Measurements from ENCODE around the gene OLIG2. TPM values are rescaled to one million over a fixed set of nuclear protein-coding genes. Genes with fewer than 3 reads are reported as not detected.

OLIG2 gene
- total and polyA plus RNA-seq, 7 experiments from 2014 or later, result not detected

GRCh38 chr21:33026443-33026858 lies 716 bp downstream of the OLIG2 start:
- peaks cover 0 to 5% (median 0%) of the 10 kb centered on the region in 11 donors for H3K9me3 Mint-ChIP-seq
- H3K4me1 Mint-ChIP-seq, result peaks cover 24 to 67% (median 54%) of the 10 kb centered on the region in 7 donors
- Histone ChIP-seq H3K4me3 (ENCODE audit: low read length) (no peak overlapping the region), H3K27me3 (ENCODE audit: control insufficient read depth in 2 of 2, insufficient read depth in 2 of 2, low read length in 2 of 2) (peaks cover 24 to 44% of the 10 kb centered on the region in 2 donors), H3K9me3 (ENCODE audit: control insufficient read depth in 2 of 3, low read length in 3 of 3) (no peaks in the 10 kb centered on the region), H3K36me3 (ENCODE audit: control insufficient read depth in 2 of 3, insufficient read depth in 3 of 3, low read length in 3 of 3) (no peaks in the 10 kb centered on the region), H3K4me1 (ENCODE audit: control insufficient read depth in 2 of 2, insufficient read depth in 2 of 2, low read length in 2 of 2) (peaks cover 12 to 48% of the 10 kb centered on the region in 2 donors), H3K27ac (ENCODE audit: low read depth, low read length) (no peak overlapping the region)
- peak overlapping the region in 2 of 9 donors; percentile 28 to 84 for H3K27ac Mint-ChIP-seq
- H3K27me3 Mint-ChIP-seq, result peaks cover 65 to 85% (median 79%) of the 10 kb centered on the region in 5 donors
- POLR2A ChIA-PET, result no interaction called here
- intact Hi-C loops (cut with micrococcal nuclease), result loop anchor here in 1 of 2 donors (10.0 kb wide), 1 partner anchor 98 kb away; no protein-coding TSS in a partner anchor
- CTCF ChIA-PET, result no interaction called here
- DNase-seq, result no peak
- peak overlapping the region in 9 of 10 donors; percentile 43 to 76 (median 63) for H3K4me3 Mint-ChIP-seq
- no peak for ATAC-seq
- peaks cover 0 to 6% (median 0%) of the 10 kb centered on the region in 5 donors for H3K36me3 Mint-ChIP-seq

GRCh38 chr21:33026878-33027400 lies 1.2 kb downstream of the OLIG2 start:
- ChIA-PET CTCF (no interaction called here), POLR2A (no interaction called here)
- DNase-seq (no peak), ATAC-seq (no peak)
- Histone ChIP-seq H3K27ac (ENCODE audit: low read depth, low read length) (no peak overlapping the region), H3K36me3 (ENCODE audit: control insufficient read depth in 2 of 3, insufficient read depth in 3 of 3, low read length in 3 of 3) (no peaks in the 10 kb centered on the region), H3K27me3 (ENCODE audit: control insufficient read depth in 2 of 2, insufficient read depth in 2 of 2, low read length in 2 of 2) (peaks cover 20 to 43% of the 10 kb centered on the region in 2 donors), H3K4me3 (ENCODE audit: low read length) (no peak overlapping the region), H3K4me1 (ENCODE audit: control insufficient read depth in 2 of 2, insufficient read depth in 2 of 2, low read length in 2 of 2) (peaks cover 12 to 48% of the 10 kb centered on the region in 2 donors), H3K9me3 (ENCODE audit: control insufficient read depth in 2 of 3, low read length in 3 of 3) (no peaks in the 10 kb centered on the region)
- Mint-ChIP-seq H3K4me1 (peaks cover 24 to 62% (median 50%) of the 10 kb centered on the region in 7 donors), H3K4me3 (peak overlapping the region in 8 of 10 donors; percentile 41 to 76 (median 59)), H3K27ac (peak overlapping the region in 2 of 9 donors; percentile 28 to 84), H3K27me3 (peaks cover 65 to 84% (median 79%) of the 10 kb centered on the region in 5 donors), H3K9me3 (peaks cover 0 to 5% (median 0%) of the 10 kb centered on the region in 11 donors), H3K36me3 (peaks cover 0 to 6% (median 0%) of the 10 kb centered on the region in 5 donors)
- intact Hi-C loops (cut with micrococcal nuclease), result loop anchor here in 1 of 2 donors (10.0 kb wide), 1 partner anchor 98 kb away; no protein-coding TSS in a partner anchor

GRCh38 chr21:33027401-33028286 lies 1.9 kb downstream of the OLIG2 start:
- H3K27me3 ChIP-seq (ENCODE audit: control insufficient read depth in 2 of 2, insufficient read depth in 2 of 2, low read length in 2 of 2), result peaks cover 20 to 45% of the 10 kb centered on the region in 2 donors
- H3K4me1 ChIP-seq (ENCODE audit: control insufficient read depth in 2 of 2, insufficient read depth in 2 of 2, low read length in 2 of 2), result peaks cover 12 to 48% of the 10 kb centered on the region in 2 donors
- peak; percentile 30 for ATAC-seq
- Mint-ChIP-seq H3K9me3 (peaks cover 0 to 5% (median 0%) of the 10 kb centered on the region in 11 donors), H3K27ac (no peak overlapping the region), H3K4me3 (peak overlapping the region in 4 of 10 donors; percentile 70 to 87 (median 79)), H3K36me3 (peaks cover 0 to 6% (median 0%) of the 10 kb centered on the region in 5 donors), H3K4me1 (peaks cover 21 to 55% (median 43%) of the 10 kb centered on the region in 7 donors), H3K27me3 (peaks cover 65 to 84% (median 79%) of the 10 kb centered on the region in 5 donors)
- CTCF ChIA-PET, result no interaction called here
- no peak overlapping the region for H3K27ac ChIP-seq (ENCODE audit: low read depth, low read length)
- no peaks in the 10 kb centered on the region for H3K9me3 ChIP-seq (ENCODE audit: control insufficient read depth in 2 of 3, low read length in 3 of 3)
- DNase-seq, result no peak
- H3K4me3 ChIP-seq (ENCODE audit: low read length), result no peak overlapping the region
- POLR2A ChIA-PET, result no interaction called here
- intact Hi-C loops (cut with micrococcal nuclease), result loop anchor here in 1 of 2 donors (10.0 kb wide), 1 partner anchor 97 kb away; no protein-coding TSS in a partner anchor
- no peaks in the 10 kb centered on the region for H3K36me3 ChIP-seq (ENCODE audit: control insufficient read depth in 2 of 3, insufficient read depth in 3 of 3, low read length in 3 of 3)

GRCh38 chr21:33028287-33028670 lies 2.5 kb downstream of the OLIG2 start:
- intact Hi-C loops (cut with micrococcal nuclease), result loop anchor here in 1 of 2 donors (10.0 kb wide), 1 partner anchor 97 kb away; no protein-coding TSS in a partner anchor

GRCh38 chr21:33028773-33029384 lies 3.1 kb downstream of the OLIG2 start:
- peak overlapping the region; percentile 30 for H3K4me3 ChIP-seq (ENCODE audit: low read length)
- H3K4me1 ChIP-seq (ENCODE audit: control insufficient read depth in 2 of 2, insufficient read depth in 2 of 2, low read length in 2 of 2), result peaks cover 12 to 44% of the 10 kb centered on the region in 2 donors
- peak overlapping the region; percentile 34 to 87 (median 75) for H3K4me3 Mint-ChIP-seq
- peaks cover 0 to 6% (median 0%) of the 10 kb centered on the region in 5 donors for H3K36me3 Mint-ChIP-seq
- intact Hi-C loops (cut with micrococcal nuclease), result loop anchor here in 1 of 2 donors (10.0 kb wide), 1 partner anchor 96 kb away; no protein-coding TSS in a partner anchor
- H3K27me3 ChIP-seq (ENCODE audit: control insufficient read depth in 2 of 2, insufficient read depth in 2 of 2, low read length in 2 of 2), result peaks cover 20 to 45% of the 10 kb centered on the region in 2 donors
- peak; percentile 56 for ATAC-seq
- H3K9me3 Mint-ChIP-seq, result peaks cover 0 to 5% (median 0%) of the 10 kb centered on the region in 11 donors
- no peaks in the 10 kb centered on the region for H3K36me3 ChIP-seq (ENCODE audit: control insufficient read depth in 2 of 3, insufficient read depth in 3 of 3, low read length in 3 of 3)
- POLR2A ChIA-PET, result no interaction called here
- H3K27ac ChIP-seq (ENCODE audit: low read depth, low read length), result no peak overlapping the region
- H3K27me3 Mint-ChIP-seq, result peaks cover 62 to 76% (median 74%) of the 10 kb centered on the region in 5 donors
- peak overlapping the region in 2 of 9 donors; percentile 9 to 58 for H3K27ac Mint-ChIP-seq
- no peaks in the 10 kb centered on the region for H3K9me3 ChIP-seq (ENCODE audit: control insufficient read depth in 2 of 3, low read length in 3 of 3)
- peaks cover 19 to 46% (median 39%) of the 10 kb centered on the region in 7 donors for H3K4me1 Mint-ChIP-seq
- DNase-seq, result peak in 3 of 9 donors; percentile 37 to 46 (median 40)
- CTCF ChIA-PET, result no interaction called here

More at GRCh38 chr21:33028287-33028670, 2.5 kb downstream of the OLIG2 start:
- H3K4me3 Mint-ChIP-seq, result peak overlapping the region in 9 of 10 donors; percentile 1 to 87 (median 75)
- no peak overlapping the region for H3K4me3 ChIP-seq (ENCODE audit: low read length)
- no peaks in the 10 kb centered on the region for H3K36me3 ChIP-seq (ENCODE audit: control insufficient read depth in 2 of 3, insufficient read depth in 3 of 3, low read length in 3 of 3)
- ChIA-PET POLR2A (no interaction called here), CTCF (no interaction called here)
- H3K27me3 Mint-ChIP-seq, result peaks cover 64 to 82% (median 77%) of the 10 kb centered on the region in 5 donors
- DNase-seq (no peak), ATAC-seq (no peak)
- H3K4me1 Mint-ChIP-seq, result peaks cover 20 to 52% (median 41%) of the 10 kb centered on the region in 7 donors
- peaks cover 20 to 45% of the 10 kb centered on the region in 2 donors for H3K27me3 ChIP-seq (ENCODE audit: control insufficient read depth in 2 of 2, insufficient read depth in 2 of 2, low read length in 2 of 2)
- peaks cover 0 to 6% (median 0%) of the 10 kb centered on the region in 5 donors for H3K36me3 Mint-ChIP-seq
- H3K4me1 ChIP-seq (ENCODE audit: control insufficient read depth in 2 of 2, insufficient read depth in 2 of 2, low read length in 2 of 2), result peaks cover 12 to 48% of the 10 kb centered on the region in 2 donors
- peak overlapping the region in 2 of 9 donors; percentile 17 to 81 for H3K27ac Mint-ChIP-seq
- H3K27ac ChIP-seq (ENCODE audit: low read depth, low read length), result no peak overlapping the region
- H3K9me3 Mint-ChIP-seq, result peaks cover 0 to 5% (median 0%) of the 10 kb centered on the region in 11 donors
- H3K9me3 ChIP-seq (ENCODE audit: control insufficient read depth in 2 of 3, low read length in 3 of 3), result no peaks in the 10 kb centered on the region

Data from naive thymus-derived CD4-positive, alpha-beta T cell (primary cell).